KMS-11 (cell line): ENCODE data around the gene SP1.
"Not testable (repeated sequence)": the region's sequence is repeated elsewhere in the genome, so short reads cannot be mapped to it uniquely, and the experiment has no call there.

Source experiments
- H2AFZ ChIP-seq: fragments of 200-600 bp; sonication (generic); 2 replicates; pipeline ENCODE4 v1.6.1; 2016; ENCODE audit warnings: antibody characterized with exemption, mixed run types, low read depth
- H3K27ac ChIP-seq: fragments of 200-600 bp; sonication (generic); 2 replicates; pipeline ENCODE4 v1.6.1; 2016; ENCODE audit warnings: mild to moderate bottlenecking, mixed run types
- H3K27me3 ChIP-seq: fragments of 200-600 bp; sonication (generic); 2 replicates; pipeline ENCODE4 v1.6.1; 2017; ENCODE audit warnings: mild to moderate bottlenecking, low read depth, mixed run types, moderate library complexity; ENCODE audit not compliant: insufficient read depth
- H3K36me3 ChIP-seq: fragments of 200-600 bp; sonication (generic); 2 replicates; pipeline ENCODE4 v1.6.1; 2017; ENCODE audit warnings: mild to moderate bottlenecking, mixed run types; ENCODE audit not compliant: insufficient read depth
- H3K4me1 ChIP-seq: fragments of 200-600 bp; sonication (generic); 2 replicates; pipeline ENCODE4 v1.6.1; 2016; ENCODE audit warnings: mild to moderate bottlenecking, low read depth, mixed run types; ENCODE audit not compliant: poor library complexity, severe bottlenecking
- H3K4me2 ChIP-seq: fragments of 200-600 bp; sonication (generic); 2 replicates; pipeline ENCODE4 v1.7.0; 2016; ENCODE audit warnings: mild to moderate bottlenecking, mixed run types
- H3K4me3 ChIP-seq: fragments of 200-600 bp; sonication (generic); IDR thresholded peaks from 2 replicates; pipeline ENCODE4 v1.6.1; 2017; ENCODE audit warnings: low read depth, low read length, mixed read lengths; ENCODE audit not compliant: insufficient read depth
- H3K79me2 ChIP-seq: fragments of 200-600 bp; sonication (generic); 2 replicates; pipeline ENCODE4 v1.6.1; 2016; ENCODE audit warnings: low read depth, mixed run types; ENCODE audit not compliant: insufficient read depth
- H3K9ac ChIP-seq: fragments of 200-600 bp; sonication (generic); 2 replicates; pipeline ENCODE4 v1.6.1; 2016; ENCODE audit warnings: mild to moderate bottlenecking, mixed run types
- H4K20me1 ChIP-seq: fragments of 200-600 bp; sonication (generic); 2 replicates; pipeline ENCODE4 v1.6.1; 2016; ENCODE audit warnings: mild to moderate bottlenecking, mixed run types; ENCODE audit not compliant: insufficient read depth
- TF ChIP-seq, protein P1 (sequence below): fragments of 200-600 bp; sonication (generic); conservative IDR thresholded peaks from 2 replicates; pipeline ENCODE4 v1.6.1; 2017; ENCODE audit warnings: low read depth, mild to moderate bottlenecking, antibody characterized with exemption, low read length, moderate library complexity, mixed read lengths

The SP1 gene

DNA sequence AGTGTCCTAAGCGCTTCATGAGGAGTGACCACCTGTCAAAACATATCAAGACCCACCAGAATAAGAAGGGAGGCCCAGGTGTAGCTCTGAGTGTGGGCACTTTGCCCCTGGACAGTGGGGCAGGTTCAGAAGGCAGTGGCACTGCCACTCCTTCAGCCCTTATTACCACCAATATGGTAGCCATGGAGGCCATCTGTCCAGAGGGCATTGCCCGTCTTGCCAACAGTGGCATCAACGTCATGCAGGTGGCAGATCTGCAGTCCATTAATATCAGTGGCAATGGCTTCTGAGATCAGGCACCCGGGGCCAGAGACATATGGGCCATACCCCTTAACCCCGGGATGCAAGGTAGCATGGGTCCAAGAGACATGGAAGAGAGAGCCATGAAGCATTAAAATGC, 31.0 kb downstream of the SP1 start:
- Histone ChIP-seq H3K27ac (no peak overlapping the region), H3K27me3 (no peaks in the 10 kb centered on the region), H3K79me2 (no peaks in the 10 kb centered on the region), H2AFZ (no peak overlapping the region), H3K4me3 (no peak overlapping the region), H3K4me1 (peaks cover 27% of the 10 kb centered on the region), H3K36me3 (peaks cover 13% of the 10 kb centered on the region; the same call in 1 of the 2 replicates), H3K9ac (no peak overlapping the region), H4K20me1 (no peaks in the 10 kb centered on the region), H3K4me2 (no peak overlapping the region)
- TF ChIP-seq, protein P1, sequence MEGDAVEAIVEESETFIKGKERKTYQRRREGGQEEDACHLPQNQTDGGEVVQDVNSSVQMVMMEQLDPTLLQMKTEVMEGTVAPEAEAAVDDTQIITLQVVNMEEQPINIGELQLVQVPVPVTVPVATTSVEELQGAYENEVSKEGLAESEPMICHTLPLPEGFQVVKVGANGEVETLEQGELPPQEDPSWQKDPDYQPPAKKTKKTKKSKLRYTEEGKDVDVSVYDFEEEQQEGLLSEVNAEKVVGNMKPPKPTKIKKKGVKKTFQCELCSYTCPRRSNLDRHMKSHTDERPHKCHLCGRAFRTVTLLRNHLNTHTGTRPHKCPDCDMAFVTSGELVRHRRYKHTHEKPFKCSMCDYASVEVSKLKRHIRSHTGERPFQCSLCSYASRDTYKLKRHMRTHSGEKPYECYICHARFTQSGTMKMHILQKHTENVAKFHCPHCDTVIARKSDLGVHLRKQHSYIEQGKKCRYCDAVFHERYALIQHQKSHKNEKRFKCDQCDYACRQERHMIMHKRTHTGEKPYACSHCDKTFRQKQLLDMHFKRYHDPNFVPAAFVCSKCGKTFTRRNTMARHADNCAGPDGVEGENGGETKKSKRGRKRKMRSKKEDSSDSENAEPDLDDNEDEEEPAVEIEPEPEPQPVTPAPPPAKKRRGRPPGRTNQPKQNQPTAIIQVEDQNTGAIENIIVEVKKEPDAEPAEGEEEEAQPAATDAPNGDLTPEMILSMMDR = no peak

DNA sequence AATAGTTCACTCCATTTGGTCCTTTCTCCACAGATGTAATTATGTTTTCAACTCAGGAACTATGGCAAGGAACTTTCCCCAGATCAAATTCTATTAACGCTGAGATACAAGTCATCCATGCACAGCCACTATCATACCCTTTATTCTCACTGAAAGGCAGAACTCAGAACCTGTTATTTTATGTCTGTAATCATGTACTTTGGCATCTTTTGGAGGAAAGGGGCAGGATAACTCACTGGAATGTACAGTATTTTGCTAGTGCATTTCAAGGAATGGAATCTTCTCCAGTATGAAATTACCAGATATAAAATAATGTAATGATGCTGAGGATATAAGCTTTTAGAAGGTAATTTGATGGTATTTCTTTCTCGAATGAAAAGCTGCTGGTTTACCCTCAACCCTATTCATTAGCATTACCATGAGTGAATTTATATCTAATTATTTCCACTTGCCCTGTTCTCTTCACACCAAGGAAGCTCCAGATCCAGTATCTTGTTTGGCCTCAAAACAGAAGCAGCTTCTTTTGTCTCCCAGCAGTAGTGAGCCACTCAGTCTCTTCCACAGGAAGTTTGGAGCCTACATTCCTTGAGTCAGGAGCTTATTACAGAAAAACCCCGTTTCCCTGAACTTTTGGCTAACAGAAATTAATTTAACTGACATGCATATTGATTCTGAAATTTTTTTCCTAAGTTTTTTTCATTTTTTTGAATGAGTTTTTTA, 33.7 kb downstream of the SP1 start:
- Histone ChIP-seq H2AFZ (no peak overlapping the region), H3K9ac (no peak overlapping the region), H3K36me3 (peaks cover 13% of the 10 kb centered on the region; the same call in 1 of the 2 replicates), H3K79me2 (no peaks in the 10 kb centered on the region), H3K4me1 (peaks cover 27% of the 10 kb centered on the region), H3K4me2 (peak overlapping the region; percentile 53), H3K27me3 (no peaks in the 10 kb centered on the region), H4K20me1 (no peaks in the 10 kb centered on the region), H3K27ac (no peak overlapping the region), H3K4me3 (no peak overlapping the region)
- TF ChIP-seq, protein P1 = no peak

DNA sequence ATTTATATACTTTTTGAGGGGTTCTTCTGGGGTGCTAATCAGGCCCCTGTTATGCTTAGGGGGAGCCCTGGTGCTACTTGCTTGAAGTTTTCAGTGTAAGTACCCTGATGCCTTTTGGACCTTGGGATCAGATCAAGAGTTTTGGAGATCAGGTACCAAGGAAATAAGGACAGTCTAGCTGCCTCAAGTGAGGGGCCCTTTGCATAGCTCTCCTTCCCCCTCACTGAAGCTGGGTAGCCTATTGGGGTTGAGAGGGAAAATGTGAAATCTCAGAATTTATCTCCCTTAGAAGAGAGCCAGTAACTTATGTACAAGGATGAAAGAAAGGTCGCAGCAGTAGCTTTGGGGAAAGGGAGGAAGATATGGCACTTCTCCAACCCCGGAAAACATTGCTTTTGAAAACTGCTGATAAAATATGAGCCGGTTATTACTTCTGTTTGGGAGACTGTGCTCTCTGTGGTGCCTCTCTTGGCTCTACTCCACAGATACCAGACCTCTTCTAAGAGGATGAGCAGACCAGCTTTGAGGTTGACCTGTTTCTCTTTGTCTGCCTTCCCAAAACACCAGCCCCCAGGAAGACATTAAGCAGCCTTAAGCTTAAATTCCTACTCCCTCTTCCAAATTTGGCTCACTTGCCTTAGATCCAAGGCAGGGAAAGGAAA, 34.9 kb downstream of the SP1 start:
- H3K9ac ChIP-seq = no peak overlapping the region
- H3K4me3 ChIP-seq = no peak overlapping the region
- H3K27me3 ChIP-seq = no peaks in the 10 kb centered on the region
- H2AFZ ChIP-seq = no peak overlapping the region
- no peaks in the 10 kb centered on the region for H4K20me1 ChIP-seq
- TF ChIP-seq, protein P1 = no peak
- H3K36me3 ChIP-seq = peaks cover 6% of the 10 kb centered on the region; the same call in 1 of the 2 replicates
- no peaks in the 10 kb centered on the region for H3K79me2 ChIP-seq
- H3K4me2 ChIP-seq = no peak overlapping the region
- H3K4me1 ChIP-seq = peaks cover 27% of the 10 kb centered on the region
- H3K27ac ChIP-seq = no peak overlapping the region

DNA sequence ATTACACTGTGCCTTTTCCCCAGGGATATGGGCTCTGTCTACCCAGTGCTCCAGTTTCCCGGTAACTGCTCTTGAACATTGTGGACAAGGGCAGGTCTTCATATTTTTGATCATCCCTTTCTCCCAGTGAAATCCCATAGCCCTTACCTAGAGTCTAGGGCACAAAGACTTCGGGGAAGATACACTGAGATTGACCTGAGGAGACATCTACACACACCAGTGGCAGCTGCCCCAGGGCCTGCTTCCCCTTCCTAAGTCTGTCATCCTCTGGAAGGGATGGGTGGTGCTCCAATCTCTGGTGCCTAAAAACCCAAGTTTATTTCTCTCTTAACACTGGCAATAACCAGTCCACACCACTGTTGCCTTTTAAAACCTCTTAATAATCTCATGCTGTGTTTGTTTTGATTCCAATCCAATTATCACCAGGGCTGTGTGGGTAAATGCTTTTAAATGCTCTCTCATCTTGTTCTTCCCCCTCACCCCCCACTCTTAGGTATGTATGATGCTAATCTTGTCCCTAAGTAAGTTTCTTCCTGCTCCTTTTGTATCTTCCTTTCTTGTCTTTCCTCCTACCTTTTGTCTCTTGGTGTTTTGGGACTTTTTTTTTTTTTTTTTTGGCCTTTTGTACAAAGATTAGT, 35.9 kb downstream of the SP1 start:
- H3K36me3 ChIP-seq, H2AFZ ChIP-seq, H4K20me1 ChIP-seq, H3K27ac ChIP-seq, H3K4me2 ChIP-seq, H3K79me2 ChIP-seq, H3K4me3 ChIP-seq, H3K27me3 ChIP-seq, H3K9ac ChIP-seq: not testable (repeated sequence)
- peaks cover 27% of the 10 kb centered on the region for H3K4me1 ChIP-seq

DNA sequence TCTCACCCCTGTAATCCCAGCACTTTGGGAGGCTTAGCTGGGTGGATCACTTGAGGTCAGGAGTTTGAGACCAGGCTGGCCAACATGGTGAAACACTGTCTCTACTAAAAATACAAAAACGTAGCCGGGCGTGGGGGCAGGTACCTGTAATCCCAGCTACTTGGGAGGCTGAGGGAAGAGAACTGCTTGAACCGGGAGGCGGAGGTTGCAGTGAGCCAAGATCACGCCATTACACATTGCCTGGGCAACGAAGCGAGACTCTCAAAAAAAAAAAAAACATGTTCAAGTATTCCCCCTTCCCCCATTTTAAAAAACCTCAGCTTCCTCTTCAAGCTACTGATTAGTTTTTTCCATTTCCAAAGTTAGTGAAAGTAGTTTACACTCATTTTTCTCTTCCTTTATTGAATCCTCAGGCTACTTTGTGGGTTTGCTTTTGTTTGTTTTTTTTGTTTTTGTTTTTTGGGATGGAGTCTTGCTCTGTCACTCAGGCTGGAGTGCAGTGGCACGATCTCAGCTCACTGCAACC, 37.4 kb downstream of the SP1 start:
- H3K4me1 ChIP-seq = peaks cover 30% of the 10 kb centered on the region
- not testable (repeated sequence) for H3K4me2 ChIP-seq, H4K20me1 ChIP-seq, H3K4me3 ChIP-seq, H3K9ac ChIP-seq, H3K36me3 ChIP-seq, H3K79me2 ChIP-seq, H3K27me3 ChIP-seq, H2AFZ ChIP-seq, H3K27ac ChIP-seq
